HG03354 (cell line): ENCODE data around the gene IFNL1.
"Not testable (repeated sequence)": the region's sequence is repeated elsewhere in the genome, so short reads cannot be mapped to it uniquely, and the experiment has no call there.

Source experiments
- ATAC-seq: cut with Tn5 transposase; IDR thresholded peaks from one replicate; pipeline ENCODE4 v1.9.1; 2021; ENCODE audit warnings: mild to moderate bottlenecking; ENCODE audit not compliant: unreplicated experiment, poor library complexity, severe bottlenecking

The IFNL1 gene

DNA sequence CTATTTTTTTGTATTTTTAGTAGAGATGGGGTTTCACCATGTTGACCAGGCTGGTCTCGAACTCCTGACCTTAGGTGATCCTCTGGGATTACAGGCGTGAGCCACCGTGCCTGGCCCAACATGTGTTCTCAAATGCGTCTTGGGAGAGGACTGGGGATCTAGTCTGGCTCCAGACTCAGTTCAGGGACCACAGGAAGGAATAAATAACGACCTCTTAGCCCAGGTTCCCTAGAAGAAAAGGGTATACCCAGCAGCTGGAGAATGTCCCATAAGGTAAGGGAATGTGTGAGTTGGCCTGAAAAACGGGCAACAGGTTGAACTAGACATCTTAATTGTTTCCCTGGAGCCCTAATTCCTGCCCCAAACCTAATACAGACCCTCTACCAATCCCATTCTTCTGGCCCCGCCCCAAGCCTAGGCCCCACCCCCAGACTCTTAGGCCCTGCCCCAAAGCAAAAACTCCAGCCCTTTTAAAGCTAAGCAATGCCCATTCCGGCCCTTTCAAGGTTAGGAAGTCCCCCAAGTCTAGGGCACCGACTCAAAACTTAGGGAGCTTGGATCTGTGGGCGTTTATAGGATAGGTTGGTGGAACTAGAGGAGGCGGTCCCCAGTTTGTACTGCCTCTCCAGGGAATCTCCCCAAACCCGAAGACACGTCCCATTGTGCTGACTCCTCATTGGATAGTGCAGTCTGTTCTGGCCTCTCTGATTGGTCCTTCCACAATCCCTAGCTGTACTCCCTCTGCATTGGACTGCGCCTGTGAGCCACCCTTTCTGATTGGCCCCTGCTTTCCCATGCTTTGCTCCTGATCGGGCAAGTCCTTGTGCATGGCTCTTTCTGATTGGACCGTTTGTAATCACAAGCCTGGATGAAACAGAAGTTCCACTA lies 29.8 kb downstream of the IFNL1 start:
- no peak for ATAC-seq

- no peak for ATAC-seq
Measured at GRCh38 chr19:39327363-39328045, 31.3 kb downstream of the IFNL1 start.

DNA sequence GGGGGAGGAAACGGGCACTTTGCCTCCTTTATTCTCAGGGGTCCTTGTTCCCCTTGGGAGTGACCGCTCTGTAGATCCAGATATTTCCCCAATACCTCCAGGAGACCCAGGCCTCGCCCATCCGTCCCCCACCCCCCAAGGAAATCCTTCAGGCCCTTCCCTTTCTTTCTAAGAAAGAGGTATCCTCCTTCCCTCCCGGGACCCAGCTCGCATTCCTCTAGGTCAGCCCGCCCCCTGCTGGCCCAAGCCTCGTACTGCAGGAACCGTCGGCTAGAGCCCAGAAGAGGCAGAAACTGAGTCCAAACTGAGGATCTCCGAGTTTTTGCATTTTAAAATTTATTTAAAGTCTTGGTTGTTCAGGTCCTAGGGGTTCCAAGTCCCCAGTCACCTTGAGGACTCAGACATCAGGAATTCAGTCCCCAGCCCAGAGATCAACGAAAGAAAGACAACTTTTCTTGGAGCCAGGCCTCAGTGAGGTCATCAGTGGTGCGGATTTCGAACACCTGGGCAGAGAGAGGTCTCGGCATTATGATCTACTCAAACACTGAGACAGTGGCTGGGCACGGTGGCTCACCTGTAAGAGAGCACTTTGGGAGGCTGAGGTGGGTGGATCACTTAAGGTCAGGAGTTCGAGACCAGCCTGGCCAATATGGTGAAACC lies 32.0 kb downstream of the IFNL1 start:
- no peak for ATAC-seq

GRCh38 chr19:39329948-39330347 lies 33.7 kb downstream of the IFNL1 start:
- no peak for ATAC-seq

- no peak for ATAC-seq
Measured at GRCh38 chr19:39332293-39332692, 36.1 kb downstream of the IFNL1 start.

DNA sequence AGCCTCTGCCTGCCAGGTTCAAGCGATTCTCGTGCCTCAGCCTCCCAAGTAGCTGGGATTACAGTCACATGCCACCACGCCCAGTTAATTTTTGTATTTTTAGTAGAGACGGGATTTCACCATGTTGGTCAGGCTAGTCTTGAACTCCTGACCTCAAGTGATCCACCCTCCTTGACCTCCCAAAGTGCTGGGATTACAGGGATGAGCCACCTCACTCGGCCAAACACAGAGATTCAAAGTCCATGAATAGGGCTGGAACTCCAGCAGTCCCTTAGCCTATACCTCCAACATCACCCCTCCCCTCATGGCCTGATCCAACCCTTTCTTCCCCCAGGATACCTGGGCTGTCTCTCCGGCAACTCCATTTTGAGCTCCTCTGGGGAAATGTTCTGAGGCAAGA lies 36.5 kb downstream of the IFNL1 start:
- ATAC-seq = not testable (repeated sequence)

DNA sequence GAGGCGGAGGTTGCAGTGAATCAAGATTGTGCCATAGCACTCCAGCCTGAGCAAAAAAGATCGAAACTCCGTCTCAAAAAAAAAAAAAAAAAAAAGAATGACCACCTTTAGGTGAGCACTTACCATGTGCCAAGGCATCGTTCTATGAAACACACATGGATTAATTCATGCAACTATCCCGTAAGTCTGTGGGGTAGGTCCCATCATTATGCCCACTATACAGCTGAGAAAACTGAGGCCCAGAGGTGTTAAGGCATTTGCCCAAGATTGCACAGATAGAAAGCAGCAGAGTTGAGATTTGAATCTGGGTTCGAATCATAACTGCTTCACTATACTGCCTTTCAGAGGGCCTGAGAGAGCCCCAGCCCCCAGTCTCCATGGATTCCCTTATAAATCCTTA lies 37.3 kb downstream of the IFNL1 start:
- no peak for ATAC-seq

- ATAC-seq = no peak
Measured at GRCh38 chr19:39334444-39334976, 38.3 kb downstream of the IFNL1 start.

- ATAC-seq = no peak
Measured at GRCh38 chr19:39335168-39335548, 39.0 kb downstream of the IFNL1 start.

DNA sequence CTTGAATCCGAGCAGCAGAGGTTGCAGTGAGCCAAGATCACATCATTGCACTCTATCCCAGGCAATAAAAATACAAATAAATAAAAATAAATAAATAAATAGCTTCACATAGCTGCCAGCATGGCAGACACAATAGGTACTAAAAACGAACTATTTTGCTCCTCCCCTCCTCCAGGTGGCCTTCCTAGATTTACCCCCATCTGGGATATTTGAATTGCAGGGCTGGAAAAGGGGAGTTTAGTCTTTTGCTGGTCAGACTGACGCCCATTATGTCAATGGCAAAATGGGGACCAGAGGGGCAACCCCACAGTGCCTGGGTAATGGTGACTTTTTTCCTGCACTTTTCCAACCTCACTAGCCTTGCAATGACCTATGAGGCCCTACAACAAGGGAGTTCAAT lies 40.3 kb downstream of the IFNL1 start:
- ATAC-seq = no peak

DNA sequence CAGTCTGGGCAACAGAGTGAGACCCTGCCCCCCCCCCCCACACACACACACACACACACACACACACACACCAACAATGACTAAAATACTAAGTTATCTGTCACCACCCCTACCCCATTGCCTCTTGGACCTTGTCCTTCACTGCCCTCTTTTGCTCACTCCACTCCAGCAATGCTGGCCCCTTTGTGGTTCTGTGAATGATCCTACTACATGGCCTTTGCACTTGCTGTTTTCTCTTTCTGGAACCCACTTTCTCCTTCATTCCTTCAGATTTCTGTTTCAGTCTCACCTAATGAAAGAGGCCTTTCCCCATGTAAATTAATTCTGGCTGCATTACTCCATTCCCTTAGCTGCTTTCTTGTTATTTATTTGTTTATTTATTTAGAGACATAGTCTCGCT lies 43.5 kb downstream of the IFNL1 start:
- ATAC-seq = no peak

DNA sequence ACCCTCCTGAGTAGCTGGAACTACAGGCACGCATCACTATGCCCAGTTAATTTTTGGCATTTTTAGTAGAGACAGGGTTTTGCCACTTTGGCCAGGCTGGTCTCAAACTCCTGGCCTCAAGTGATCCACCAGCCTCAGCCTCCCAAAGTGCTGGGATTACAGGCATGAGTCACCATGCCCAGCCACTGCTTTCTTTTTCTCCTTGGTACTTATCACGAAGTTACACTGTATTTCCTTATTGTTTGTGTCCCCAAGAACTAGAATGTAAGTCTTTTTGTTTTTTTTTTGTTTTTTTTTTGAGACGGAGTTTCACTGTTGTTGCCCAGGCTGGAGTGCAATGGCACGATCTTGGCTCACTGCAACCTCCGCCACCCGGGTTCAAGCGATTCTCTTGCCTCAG lies 43.9 kb downstream of the IFNL1 start:
- ATAC-seq = not testable (repeated sequence)

DNA sequence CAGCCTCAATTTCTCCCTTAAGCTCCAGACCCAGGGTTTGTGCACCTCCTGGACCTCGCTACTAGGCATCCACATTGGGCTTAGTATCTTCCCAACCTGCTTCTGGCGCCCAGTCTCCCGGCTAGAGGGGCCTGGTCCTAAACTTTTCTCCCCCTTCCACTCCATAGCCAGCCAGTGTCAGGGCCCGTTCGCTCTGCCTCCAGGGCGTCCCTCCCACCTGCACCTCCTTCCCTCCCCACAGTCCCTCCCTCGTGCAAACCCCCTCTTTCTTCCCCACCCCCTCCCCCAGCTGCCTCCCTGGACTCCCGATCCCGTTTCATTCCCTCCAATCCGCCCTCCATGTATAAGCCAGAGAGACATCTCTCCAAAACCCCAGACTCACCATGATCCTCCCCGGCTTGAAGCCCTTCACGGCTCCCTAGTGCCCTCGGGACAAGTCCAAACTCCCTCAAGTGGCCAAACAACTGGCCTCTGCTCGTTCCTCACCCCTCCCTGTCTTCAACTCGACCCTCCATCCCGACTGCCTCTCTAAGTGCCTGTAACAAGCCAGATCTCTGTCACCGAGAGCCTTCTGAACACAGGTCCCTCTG lies 45.0 kb downstream of the IFNL1 start:
- no peak for ATAC-seq

DNA sequence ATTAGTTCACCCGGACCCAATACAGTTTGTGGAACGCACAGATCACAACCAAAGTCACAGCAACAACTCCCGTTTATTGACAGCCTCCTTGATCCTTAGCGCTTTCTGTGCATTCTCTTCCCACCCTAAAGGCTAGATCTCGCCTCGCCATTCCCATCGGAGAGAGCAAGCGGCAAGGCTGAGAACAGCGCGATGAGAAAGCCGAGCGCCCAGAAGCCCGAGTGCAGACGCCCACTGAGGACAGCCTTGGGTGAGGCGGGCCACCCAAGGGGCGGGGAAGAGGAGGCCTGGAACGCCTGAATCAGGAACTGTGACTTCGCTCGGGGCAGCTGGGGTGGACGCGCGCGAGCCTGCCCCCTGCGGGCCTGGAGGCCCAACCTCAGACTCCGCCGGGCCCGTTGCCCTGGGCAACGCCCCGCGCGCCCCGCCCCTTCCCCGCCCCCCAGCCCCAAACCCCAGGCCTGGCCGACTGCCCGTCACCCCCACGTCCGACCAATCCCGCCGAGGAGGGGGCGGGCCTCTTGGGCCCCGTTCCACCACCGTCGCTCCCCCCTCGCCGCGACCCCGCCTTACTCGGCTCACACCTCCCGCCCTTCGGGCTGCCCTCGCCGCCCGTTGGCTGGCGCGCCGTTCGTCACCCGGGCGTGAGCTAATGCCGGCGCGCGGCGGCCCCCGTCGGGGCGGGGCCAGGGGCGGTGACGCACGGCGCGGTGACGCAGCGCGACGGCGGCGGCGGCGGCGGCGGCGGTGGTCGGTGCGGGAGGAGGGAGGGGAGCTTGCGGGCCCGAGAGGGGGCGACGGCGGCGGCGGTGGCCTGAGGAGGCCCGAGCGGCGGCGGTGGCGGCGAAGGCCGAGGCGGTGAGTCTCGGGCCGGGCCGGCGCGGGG lies 45.8 kb downstream of the IFNL1 start, which contains the start of gene SAMD4B:
Gene SAMD4B, plus strand, starts transcription at position 703 of the 886 bp plus-strand sequence. CDS start 14,473 bp downstream, outside the sequence.
- peak; percentile 89 for ATAC-seq

DNA sequence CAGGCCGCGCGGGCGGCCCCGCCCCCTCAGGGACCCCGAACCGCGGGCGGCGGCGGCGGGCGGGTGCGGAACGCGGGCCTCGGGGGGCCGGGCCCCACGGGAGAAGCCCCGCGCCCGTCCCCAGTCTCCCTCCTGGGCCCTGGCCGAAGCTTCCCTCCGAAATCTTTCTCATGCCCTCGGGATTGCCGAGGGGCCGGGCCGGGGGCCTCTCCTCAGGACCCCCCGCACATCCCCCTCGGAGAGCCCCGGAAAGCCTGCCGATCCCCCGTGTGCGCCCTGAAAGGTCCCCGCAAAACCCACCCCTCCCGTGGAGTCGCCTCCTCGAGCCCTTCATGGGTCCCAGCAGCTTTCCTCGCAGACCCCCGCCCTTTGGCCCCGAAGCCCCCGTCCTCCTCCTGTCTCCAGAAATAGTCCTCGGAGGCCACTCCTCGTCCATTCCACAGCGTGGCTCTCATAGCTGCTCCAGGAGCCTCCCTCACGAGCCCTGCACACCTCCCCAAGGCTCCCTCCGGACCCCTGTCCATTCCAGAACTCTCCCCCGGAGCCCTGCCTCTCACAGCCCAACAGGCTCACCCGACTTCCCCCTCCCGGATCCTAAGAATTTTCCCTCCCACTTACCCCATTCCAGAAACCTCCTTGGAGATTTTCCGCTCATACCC lies 46.6 kb downstream of the IFNL1 start:
- ATAC-seq = no peak

- ATAC-seq = no peak
Measured at GRCh38 chr19:39345956-39346355, 49.7 kb downstream of the IFNL1 start.

DNA sequence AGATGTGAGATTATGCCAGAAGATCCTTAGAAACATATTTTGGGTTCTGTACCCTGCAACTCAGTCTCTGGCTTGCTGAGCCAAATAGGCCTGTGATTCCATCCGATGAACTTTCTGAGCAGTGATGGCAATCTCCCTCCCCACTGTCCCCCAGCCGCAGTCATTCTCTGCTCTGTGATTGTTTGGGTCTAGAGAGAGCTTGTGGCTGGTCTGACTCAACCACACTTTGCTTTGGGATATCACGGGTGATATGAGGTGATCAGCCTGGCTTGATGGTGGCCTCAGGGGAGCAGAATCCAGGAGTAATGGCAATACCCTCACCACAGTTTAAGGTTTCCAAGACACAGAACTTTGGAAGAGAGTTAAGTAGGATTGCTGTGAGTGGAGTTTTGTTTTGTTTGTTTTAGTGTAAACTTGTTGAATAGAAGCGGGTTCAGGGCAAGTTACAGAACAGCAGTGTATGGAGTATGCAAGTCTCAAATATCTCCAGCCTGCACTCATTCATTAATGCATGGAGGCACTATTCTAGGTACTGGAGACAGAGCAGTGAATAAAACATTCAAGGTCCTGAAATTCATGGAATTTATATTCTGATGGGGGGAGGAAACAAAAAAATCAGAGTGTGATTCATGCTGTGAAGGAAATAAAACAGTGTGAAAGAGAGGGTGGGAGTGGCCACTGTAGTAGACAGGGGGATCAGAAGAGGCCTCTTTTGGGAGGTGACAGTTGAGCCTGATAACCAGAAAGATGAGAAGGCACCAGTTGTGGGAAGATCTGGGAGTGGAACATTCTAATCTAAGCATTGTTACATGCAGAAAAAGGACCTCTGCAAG lies 51.3 kb downstream of the IFNL1 start:
- no peak for ATAC-seq
